Cardiac fibroblast (primary cell): ENCODE results near the gene MAP3K5.

Experiments
- DNase-seq, 2 donors: peaks; one replicate each; pipeline versions ENCODE4 v3.0.0 to v3.0.0-alpha.2; 2010; ENCODE audit warnings: low read depth in 2 of 2
- H3K4me3 ChIP-seq, 2 donors: replicated peaks in 1 of 2; 1 replicate in 1 of 2; 2 replicates in 1 of 2; pipeline ENCODE4 v1.5.1; 2011; ENCODE audit warnings: low read depth in 2 of 2, low read length in 2 of 2, mild to moderate bottlenecking in 2 of 2, moderate library complexity in 1 of 2
- CTCF ChIP-seq: IDR thresholded peaks from one replicate; pipeline ENCODE4 v1.5.1; 2011; ENCODE audit warnings: low read depth, mild to moderate bottlenecking, low read length, inconsistent platforms

Gene MAP3K5

DNA sequence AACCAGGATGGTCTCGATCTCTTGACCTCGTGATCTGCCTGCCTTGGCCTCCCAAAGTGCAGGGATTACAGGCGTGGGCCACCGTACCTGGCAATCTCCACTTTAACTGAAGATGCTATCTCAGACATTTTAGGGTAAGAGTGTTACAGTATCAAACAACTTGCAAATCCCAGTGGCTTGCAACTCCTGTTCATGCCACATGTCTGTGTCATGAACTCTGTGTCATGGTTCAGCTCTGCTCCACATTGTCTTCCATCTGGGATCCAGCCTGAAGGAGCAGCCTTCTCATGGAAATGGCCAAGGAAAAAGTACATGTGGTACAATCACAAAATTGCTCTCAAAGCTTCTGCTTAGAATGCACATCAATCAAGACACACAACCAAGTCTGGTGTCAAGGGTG lies 114.9 kb downstream of the MAP3K5 start:
- no peak for DNase-seq
- no peak overlapping the region for H3K4me3 ChIP-seq
- TF ChIP-seq CTCF, result no peak

GRCh38 chr6:136676075-136676474 lies 116.2 kb downstream of the MAP3K5 start:
- no peak overlapping the region for H3K4me3 ChIP-seq
- no peak for TF ChIP-seq CTCF
- DNase-seq, result peak in 1 of 2 donors; percentile 35

GRCh38 chr6:136673571-136673970 lies 118.7 kb downstream of the MAP3K5 start:
- no peak for DNase-seq
- no peak overlapping the region for H3K4me3 ChIP-seq
- TF ChIP-seq CTCF, result no peak

DNA sequence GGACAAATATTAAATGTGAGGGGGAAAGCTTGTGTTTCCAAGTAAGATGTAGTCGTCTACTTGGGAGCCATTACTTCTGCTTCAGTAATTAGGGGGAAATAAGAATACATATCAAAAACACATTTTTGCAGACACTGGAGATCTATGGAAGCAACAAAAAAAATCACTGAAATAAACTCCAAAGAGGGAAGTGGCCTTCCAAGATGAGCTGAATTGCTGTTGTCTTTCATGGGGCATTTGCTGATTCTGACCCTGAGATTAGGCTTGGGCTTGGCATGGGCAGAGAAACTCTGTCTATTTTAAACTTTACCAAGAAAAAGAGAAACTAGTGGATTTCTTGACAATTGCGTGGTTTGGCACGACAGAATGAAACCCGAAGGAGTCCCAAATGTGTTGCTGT lies 120.1 kb downstream of the MAP3K5 start:
- no peak for TF ChIP-seq CTCF
- no peak overlapping the region for H3K4me3 ChIP-seq

DNA sequence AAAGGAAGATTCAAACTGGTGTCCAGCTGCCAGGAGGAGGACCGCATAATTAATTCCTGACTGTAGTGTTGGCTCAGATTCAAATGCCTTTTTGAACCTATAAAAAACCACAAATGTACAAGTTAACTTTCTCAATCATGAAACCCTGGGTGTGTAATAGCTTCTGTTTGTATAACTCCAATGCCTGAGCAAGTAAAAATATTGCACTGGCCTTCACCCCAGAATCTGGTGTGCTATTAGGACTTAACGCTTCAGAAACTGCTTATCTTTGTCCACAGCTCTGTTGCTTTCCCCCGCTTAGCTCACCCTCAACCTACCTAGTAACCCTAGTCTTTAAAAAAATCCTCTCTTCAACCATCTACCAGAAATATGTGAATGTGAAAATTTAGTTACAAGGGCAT lies 123.0 kb downstream of the MAP3K5 start:
- no peak for TF ChIP-seq CTCF
- no peak overlapping the region for H3K4me3 ChIP-seq
- peak; percentile 88 to 92 for DNase-seq

More for the DNA sequence above, 120.1 kb downstream of the MAP3K5 start:
- DNase-seq, result no peak

GRCh38 chr6:136668571-136668970 lies 123.7 kb downstream of the MAP3K5 start:
- no peak for DNase-seq
- no peak overlapping the region for H3K4me3 ChIP-seq
- TF ChIP-seq CTCF, result no peak

DNA sequence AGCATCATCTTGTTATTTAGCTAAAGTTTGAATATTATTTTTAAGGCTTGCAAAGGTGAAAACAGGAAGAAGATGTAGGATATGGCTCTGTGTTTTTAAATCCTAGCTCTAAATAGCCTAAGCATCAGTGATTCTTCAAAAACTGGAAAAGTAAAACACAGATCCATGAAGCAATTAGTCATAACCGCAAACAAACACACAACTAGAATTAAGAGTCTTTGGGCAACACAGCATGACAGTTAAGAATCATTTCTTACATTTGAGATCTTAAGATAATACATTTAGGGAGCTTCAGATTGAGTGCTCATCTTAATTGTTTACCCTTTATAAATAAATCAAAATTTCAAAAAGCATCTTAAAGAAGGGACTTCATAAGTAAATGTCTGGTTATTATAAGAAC lies 126.2 kb downstream of the MAP3K5 start:
- TF ChIP-seq CTCF, result no peak
- DNase-seq, result no peak
- H3K4me3 ChIP-seq, result no peak overlapping the region
